Stimulated activated naive CD4-positive, alpha-beta T cell (primary cell): ENCODE data around the gene GRIN2C.
"Not testable (repeated sequence)": the region's sequence is repeated elsewhere in the genome, so short reads cannot be mapped to it uniquely, and the experiment has no call there.

Source experiments
- DNase-seq, 6 experiments: peaks; one replicate each; lab custom pipeline; 2025; lab: John Stamatoyannopoulos, UW

The GRIN2C gene

GRCh38 chr17:74859459-74860228 lies at the start of gene GRIN2C:
GRIN2C (minus strand) TSS chr17:74859885; CDS start chr17:74855092, 4,793 bp downstream.
- peak in 4 of 6 experiments; percentile 19 to 48 (median 30) for DNase-seq

GRCh38 chr17:74909097-74909496 lies 49.4 kb upstream of the GRIN2C start:
- not testable (repeated sequence) for DNase-seq

- no peak for DNase-seq
Observed at GRCh38 chr17:74907012-74907411, 47.3 kb upstream of the GRIN2C start.

GRCh38 chr17:74906214-74906793 lies 46.6 kb upstream of the GRIN2C start:
- not testable (repeated sequence) for DNase-seq

GRCh38 chr17:74904687-74905409 lies 45.2 kb upstream of the GRIN2C start:
- DNase-seq = no peak

- no peak for DNase-seq
Observed at GRCh38 chr17:74903671-74904070, 44.0 kb upstream of the GRIN2C start.

GRCh38 chr17:74903034-74903433 lies 43.3 kb upstream of the GRIN2C start:
- no peak for DNase-seq

- no peak for DNase-seq
Observed at GRCh38 chr17:74901353-74902135, 41.9 kb upstream of the GRIN2C start.

GRCh38 chr17:74900208-74900607 lies 40.5 kb upstream of the GRIN2C start:
- DNase-seq = no peak

- no peak for DNase-seq
Observed at GRCh38 chr17:74898376-74898946, 38.8 kb upstream of the GRIN2C start.

- no peak for DNase-seq
Observed at GRCh38 chr17:74893936-74894671, 34.4 kb upstream of the GRIN2C start.

GRCh38 chr17:74892974-74893911 lies 33.6 kb upstream of the GRIN2C start, which contains the start of gene FADS6:
FADS6 (minus strand) TSS chr17:74893633; CDS start chr17:74893595, 38 bp downstream.
- DNase-seq = peak in 1 of 6 experiments; percentile 4

GRCh38 chr17:74892013-74892841 lies 32.5 kb upstream of the GRIN2C start:
- DNase-seq = no peak

- DNase-seq = no peak
Observed at GRCh38 chr17:74890554-74890953, 30.9 kb upstream of the GRIN2C start.

- no peak for DNase-seq
Observed at GRCh38 chr17:74888469-74888868, 28.8 kb upstream of the GRIN2C start.

GRCh38 chr17:74883241-74883745 lies 23.6 kb upstream of the GRIN2C start:
- DNase-seq = no peak

GRCh38 chr17:74882517-74883240 lies 23.0 kb upstream of the GRIN2C start:
- DNase-seq = no peak

GRCh38 chr17:74881073-74881472 lies 21.4 kb upstream of the GRIN2C start:
- DNase-seq = no peak
